Femur (tissue), 1 donor: Measurements from ENCODE around the gene POU3F3.

Experiments
- DNase-seq: peaks from one replicate; pipeline ENCODE4 v3.0.0-alpha.2; 2017

Gene POU3F3

GRCh38 chr2:104862058-104862941, 8.4 kb downstream of the POU3F3 start:
- DNase-seq = peak; percentile 50

GRCh38 chr2:104863146-104863467, 9.2 kb downstream of the POU3F3 start:
- DNase-seq = no peak

GRCh38 chr2:104863468-104864279, 9.8 kb downstream of the POU3F3 start:
- no peak for DNase-seq

- no peak for DNase-seq
Measured at GRCh38 chr2:104864280-104865095, 10.6 kb downstream of the POU3F3 start.

- DNase-seq = no peak
Measured at GRCh38 chr2:104865096-104865470, 11.2 kb downstream of the POU3F3 start.

- DNase-seq = no peak
Measured at GRCh38 chr2:104866122-104866864, 12.4 kb downstream of the POU3F3 start.

- DNase-seq = no peak
Measured at GRCh38 chr2:104866883-104867812, 13.2 kb downstream of the POU3F3 start.

GRCh38 chr2:104867813-104868504, 14.0 kb downstream of the POU3F3 start:
- DNase-seq = no peak

- no peak for DNase-seq
Measured at GRCh38 chr2:104868505-104868866, 14.6 kb downstream of the POU3F3 start.

GRCh38 chr2:104870100-104870975, 16.4 kb downstream of the POU3F3 start:
- DNase-seq = no peak

GRCh38 chr2:104871649-104871971, 17.7 kb downstream of the POU3F3 start:
- DNase-seq = no peak

- DNase-seq = no peak
Measured at GRCh38 chr2:104871972-104872865, 18.3 kb downstream of the POU3F3 start.

- peak; percentile 77 for DNase-seq
Measured at GRCh38 chr2:104872866-104873688, 19.2 kb downstream of the POU3F3 start.

- DNase-seq = no peak
Measured at GRCh38 chr2:104873689-104874054, 19.8 kb downstream of the POU3F3 start.

- DNase-seq = no peak
Measured at GRCh38 chr2:104874230-104874629, 20.3 kb downstream of the POU3F3 start.

GRCh38 chr2:104875262-104875661, 21.3 kb downstream of the POU3F3 start:
- no peak for DNase-seq

- no peak for DNase-seq
Measured at GRCh38 chr2:104876606-104877570, 23.0 kb downstream of the POU3F3 start.
